Naive thymus-derived CD4-positive, alpha-beta T cell (primary cell): ENCODE measurements around the gene ING1. TPM values are rescaled to one million over a fixed set of nuclear protein-coding genes. Genes with fewer than 3 reads are reported as not detected.
"Not testable (repeated sequence)": the region's sequence is repeated elsewhere in the genome, so short reads cannot be mapped to it uniquely, and the experiment has no call there.

Source experiments
- ATAC-seq: fragments of 150-1000 bp; cut with Tn5 transposase; 2 replicates; pipeline ENCODE4 v1.10.0; 2021; ENCODE audit warnings: mild to moderate bottlenecking, moderate library complexity
- CTCF ChIA-PET: fragments of 350-600 bp; sonication (Branson Sonifier 250); formaldehyde crosslinking; loops from one replicate; lab custom pipeline; 2021; ENCODE audit warnings: antibody characterized with exemption; lab: Charles Lee
- POLR2A ChIA-PET: fragments of 350-600 bp; sonication (Branson Sonifier 250); formaldehyde crosslinking; loops from one replicate; lab custom pipeline; 2021; ENCODE audit warnings: antibody characterized with exemption, inconsistent platforms; lab: Charles Lee
- DNase-seq, 9 donors: peaks; one replicate each; pipeline versions ENCODE4 v3.0.0 to v3.0.0-alpha.2; 2020 to 2022; ENCODE audit warnings: mixed read lengths in 1 of 9
- H3K27ac ChIP-seq: one replicate; pipeline ENCODE4 v1.7.0; 2013; ENCODE audit warnings: mild to moderate bottlenecking, low read depth, low read length, moderate library complexity
- H3K27me3 ChIP-seq, 2 donors: one replicate each; pipeline ENCODE4 v1.7.0; 2013; ENCODE audit warnings: low read length in 2 of 2, mild to moderate bottlenecking in 2 of 2, moderate library complexity in 2 of 2; ENCODE audit not compliant: control insufficient read depth in 2 of 2, insufficient read depth in 2 of 2
- H3K36me3 ChIP-seq, 3 experiments: 1 replicate in 2 of 3; 2 replicates in 1 of 3; pipeline ENCODE4 v1.7.0; 2013; ENCODE audit warnings: low read length in 3 of 3, mild to moderate bottlenecking in 3 of 3, moderate library complexity in 1 of 3; ENCODE audit not compliant: insufficient read depth in 3 of 3, control insufficient read depth in 2 of 3
- H3K4me1 ChIP-seq, 2 donors: one replicate each; pipeline ENCODE4 v1.7.0; 2013; ENCODE audit warnings: low read length in 2 of 2, mild to moderate bottlenecking in 2 of 2, moderate library complexity in 1 of 2; ENCODE audit not compliant: control insufficient read depth in 2 of 2, insufficient read depth in 2 of 2
- H3K4me3 ChIP-seq: 2 replicates; pipeline ENCODE4 v1.7.0; 2013; ENCODE audit warnings: mild to moderate bottlenecking, low read length
- H3K9me3 ChIP-seq, 3 experiments: 1 replicate in 2 of 3; 2 replicates in 1 of 3; pipeline ENCODE4 v1.7.0; 2013; ENCODE audit warnings: low read length in 3 of 3; ENCODE audit not compliant: control insufficient read depth in 2 of 3
- H3K27ac Mint-ChIP-seq, 9 donors: one replicate each; pipeline ENCODE4 v1.8.0; 2020 to 2022; ENCODE audit warnings: mixed read lengths in 9 of 9, mild to moderate bottlenecking in 8 of 9, moderate library complexity in 5 of 9, inconsistent platforms in 2 of 9
- H3K27me3 Mint-ChIP-seq, 5 donors: one replicate each; pipeline ENCODE4 v1.8.0; 2021 to 2022; ENCODE audit warnings: mixed read lengths in 5 of 5, mild to moderate bottlenecking in 1 of 5
- H3K36me3 Mint-ChIP-seq, 5 donors: one replicate each; pipeline ENCODE4 v1.8.0; 2020 to 2022; ENCODE audit warnings: mixed read lengths in 5 of 5, mild to moderate bottlenecking in 3 of 5, inconsistent platforms in 1 of 5
- H3K4me1 Mint-ChIP-seq, 7 donors: one replicate each; pipeline ENCODE4 v1.8.0; 2020 to 2022; ENCODE audit warnings: mixed read lengths in 7 of 7, mild to moderate bottlenecking in 3 of 7, inconsistent platforms in 1 of 7
- H3K4me3 Mint-ChIP-seq, 10 donors: one replicate each; pipeline ENCODE4 v1.8.0; 2020 to 2022; ENCODE audit warnings: mild to moderate bottlenecking in 10 of 10, mixed read lengths in 10 of 10, moderate library complexity in 6 of 10, inconsistent platforms in 2 of 10
- H3K9me3 Mint-ChIP-seq, 11 donors: one replicate each; pipeline ENCODE4 v1.8.0; 2020 to 2022; ENCODE audit warnings: mixed read lengths in 11 of 11, mild to moderate bottlenecking in 4 of 11, inconsistent platforms in 1 of 11, moderate library complexity in 1 of 11
- intact Hi-C, 2 donors: fragments of 100-400 bp; cut with micrococcal nuclease; formaldehyde crosslinking; loops; one replicate each; pipeline ENCODE4 v1.15.1; 2023
- polyA plus RNA-seq, 2 donors: library from polyadenylated mRNA; unstranded; fragments of 300-500 nt; fragmentation: Illumina TruSeq; gene quantifications; one replicate each; pipeline ENCODE4 v1.2.3, GENCODE V29; 2021
- total RNA-seq, 6 experiments: library from RNA in 5 of 6; stranded (reverse) in 5 of 6; gene quantifications; 1 replicate in 5 of 6; 2 replicates in 1 of 6; pipeline ENCODE4 v1.2.3 and lab custom pipeline; 2021 to 2026

Gene ING1
- total and polyA plus RNA-seq, 7 experiments from 2014 or later = 9.1 to 33.8 (median 21.8) TPM

GRCh38 chr13:110697842-110698241 is 15.7 kb upstream of the ING1 start:
- no peaks in the 10 kb centered on the region for H3K9me3 Mint-ChIP-seq
- H3K27me3 ChIP-seq = no peaks in the 10 kb centered on the region
- peaks cover 0 to 44% (median 17%) of the 10 kb centered on the region in 5 donors for H3K36me3 Mint-ChIP-seq
- H3K27ac Mint-ChIP-seq = peak overlapping the region in 4 of 9 donors; percentile 4 to 43 (median 22)
- peaks cover 23 to 54% (median 45%) of the 10 kb centered on the region in 7 donors for H3K4me1 Mint-ChIP-seq
- POLR2A ChIA-PET = no interaction called here
- ATAC-seq (peak; percentile 54), DNase-seq (no peak)
- no peak overlapping the region for H3K27ac ChIP-seq
- CTCF ChIA-PET = no interaction called here
- H3K36me3 ChIP-seq = peaks cover 0 to 53% (median 10%) of the 10 kb centered on the region in 3 experiments
- intact Hi-C loops = no loop called here
- no peak overlapping the region for H3K4me3 Mint-ChIP-seq
- H3K27me3 Mint-ChIP-seq = no peaks in the 10 kb centered on the region
- H3K9me3 ChIP-seq = no peaks in the 10 kb centered on the region
- H3K4me1 ChIP-seq = peaks cover under 1 to 4% of the 10 kb centered on the region in 2 donors
- H3K4me3 ChIP-seq = no peak overlapping the region

- CTCF ChIA-PET = no interaction called here
- H3K36me3 Mint-ChIP-seq = peaks cover 0 to 46% (median 17%) of the 10 kb centered on the region in 5 donors
- peak overlapping the region in 1 of 9 donors; percentile 46 for H3K27ac Mint-ChIP-seq
- H3K4me3 ChIP-seq = no peak overlapping the region
- H3K27me3 ChIP-seq = no peaks in the 10 kb centered on the region
- intact Hi-C loops = no loop called here
- DNase-seq (no peak), ATAC-seq (no peak)
- no peaks in the 10 kb centered on the region for H3K9me3 ChIP-seq
- no peaks in the 10 kb centered on the region for H3K27me3 Mint-ChIP-seq
- POLR2A ChIA-PET = no interaction called here
- no peaks in the 10 kb centered on the region for H3K9me3 Mint-ChIP-seq
- peaks cover 0 to 53% (median 10%) of the 10 kb centered on the region in 3 experiments for H3K36me3 ChIP-seq
- H3K4me3 Mint-ChIP-seq = no peak overlapping the region
- H3K27ac ChIP-seq = no peak overlapping the region
- peaks cover 4 to 10% of the 10 kb centered on the region in 2 donors for H3K4me1 ChIP-seq
- H3K4me1 Mint-ChIP-seq = peaks cover 28 to 61% (median 54%) of the 10 kb centered on the region in 7 donors
Measured at GRCh38 chr13:110698689-110699088, 14.8 kb upstream of the ING1 start.

GRCh38 chr13:110699148-110700145 is 14.1 kb upstream of the ING1 start:
- intact Hi-C loops = no loop called here
- peak; percentile 46 for ATAC-seq
- H3K4me1 ChIP-seq = peaks cover 4 to 10% of the 10 kb centered on the region in 2 donors

GRCh38 chr13:110700186-110700585 is 13.3 kb upstream of the ING1 start:
- CTCF ChIA-PET = no interaction called here
- Histone ChIP-seq H3K4me1 (peaks cover 9 to 15% of the 10 kb centered on the region in 2 donors), H3K27ac (no peak overlapping the region), H3K27me3 (no peaks in the 10 kb centered on the region), H3K9me3 (no peaks in the 10 kb centered on the region), H3K36me3 (peaks cover 0 to 50% (median 10%) of the 10 kb centered on the region in 3 experiments), H3K4me3 (no peak overlapping the region)
- Mint-ChIP-seq H3K4me3 (no peak overlapping the region), H3K27ac (no peak overlapping the region), H3K4me1 (peaks cover 28 to 69% (median 59%) of the 10 kb centered on the region in 7 donors), H3K36me3 (peaks cover 0 to 46% (median 16%) of the 10 kb centered on the region in 5 donors), H3K27me3 (no peaks in the 10 kb centered on the region), H3K9me3 (no peaks in the 10 kb centered on the region)
- no peak for DNase-seq
- ATAC-seq = no peak
- POLR2A ChIA-PET = no interaction called here
- intact Hi-C loops = no loop called here

More at GRCh38 chr13:110699148-110700145, 14.1 kb upstream of the ING1 start:
- Mint-ChIP-seq H3K4me1 (peaks cover 28 to 63% (median 56%) of the 10 kb centered on the region in 7 donors), H3K36me3 (peaks cover 0 to 46% (median 17%) of the 10 kb centered on the region in 5 donors), H3K27ac (no peak overlapping the region), H3K9me3 (no peaks in the 10 kb centered on the region), H3K4me3 (no peak overlapping the region), H3K27me3 (no peaks in the 10 kb centered on the region)
- no peak for DNase-seq
- ChIA-PET POLR2A (no interaction called here), CTCF (no interaction called here)
- Histone ChIP-seq H3K36me3 (peaks cover 0 to 51% (median 10%) of the 10 kb centered on the region in 3 experiments), H3K9me3 (no peaks in the 10 kb centered on the region), H3K27ac (no peak overlapping the region), H3K4me3 (no peak overlapping the region), H3K27me3 (no peaks in the 10 kb centered on the region)

GRCh38 chr13:110700641-110701040 is 12.9 kb upstream of the ING1 start:
- CTCF ChIA-PET = interaction anchor here (0.6 kb wide), 1 partner anchor 20 kb away, joined by 3 read pairs; no protein-coding TSS in a partner anchor
- H3K27ac ChIP-seq = no peak overlapping the region
- Mint-ChIP-seq H3K4me3 (no peak overlapping the region), H3K27ac (peak overlapping the region in 1 of 9 donors; percentile 67), H3K9me3 (no peaks in the 10 kb centered on the region), H3K27me3 (no peaks in the 10 kb centered on the region), H3K4me1 (peaks cover 28 to 71% (median 64%) of the 10 kb centered on the region in 7 donors), H3K36me3 (peaks cover 0 to 46% (median 16%) of the 10 kb centered on the region in 5 donors)
- no peaks in the 10 kb centered on the region for H3K9me3 ChIP-seq
- H3K36me3 ChIP-seq = peaks cover 0 to 50% (median 10%) of the 10 kb centered on the region in 3 experiments
- DNase-seq (no peak), ATAC-seq (no peak)
- peaks cover 10 to 16% of the 10 kb centered on the region in 2 donors for H3K4me1 ChIP-seq
- POLR2A ChIA-PET = no interaction called here
- H3K4me3 ChIP-seq = no peak overlapping the region
- H3K27me3 ChIP-seq = no peaks in the 10 kb centered on the region
- intact Hi-C loops = no loop called here

- H3K36me3 Mint-ChIP-seq = peaks cover 0 to 43% (median 16%) of the 10 kb centered on the region in 5 donors
- Histone ChIP-seq H3K36me3 (peaks cover 0 to 50% (median 10%) of the 10 kb centered on the region in 3 experiments), H3K4me1 (peaks cover 10 to 16% of the 10 kb centered on the region in 2 donors)
- H3K27ac Mint-ChIP-seq, H3K4me3 ChIP-seq, DNase-seq, H3K9me3 Mint-ChIP-seq, ATAC-seq, H3K27me3 Mint-ChIP-seq, H3K27ac ChIP-seq, intact Hi-C loops, H3K27me3 ChIP-seq, H3K4me3 Mint-ChIP-seq, H3K9me3 ChIP-seq: not testable (repeated sequence)
- H3K4me1 Mint-ChIP-seq = peaks cover 28 to 71% (median 64%) of the 10 kb centered on the region in 7 donors
- POLR2A ChIA-PET = interaction anchor here (1.9 to 2.4 kb wide), 2 partner anchors 11 to 14 kb away, joined by 11 to 13 read pairs; no protein-coding TSS in a partner anchor
- CTCF ChIA-PET = interaction anchor here (0.6 kb wide), 1 partner anchor 21 kb away, joined by 3 read pairs; no protein-coding TSS in a partner anchor
Measured at GRCh38 chr13:110701061-110701460, 12.4 kb upstream of the ING1 start.
